ENCODE measurements around the gene GRID2IP. TPM values are rescaled to one million over a fixed set of nuclear protein-coding genes. Genes with fewer than 3 reads are reported as not detected.
"Not testable (repeated sequence)": the region's sequence is repeated elsewhere in the genome, so short reads cannot be mapped to it uniquely, and the experiment has no call there.

GRID2IP gene
- total and polyA plus RNA-seq, 7 donors: 0.23 to 0.39 TPM; not detected in 5

GRCh38 chr7:6577369-6578113, 26.3 kb upstream of the GRID2IP start, which contains the start of gene ZDHHC4:
ZDHHC4 (plus strand) TSS chr7:6577454; CDS start chr7:6580562, 3,108 bp downstream.
- H3K36me3 ChIP-seq: peaks cover 7 to 40% (median 23%) of the 10 kb centered on the region in 4 donors
- H3K27ac ChIP-seq: peak within 1 kb of the TSS; percentile 93 to 97 (median 95)
- intact Hi-C loops (cut with DNase I): loop anchor here (1.0 to 2.0 kb wide), 2 partner anchors 13 to 61 kb away; partner anchors contain the start of gene INTS15
- H3K4me1 ChIP-seq: peaks cover 0 to 11% (median 6%) of the 10 kb centered on the region in 4 donors
- peak within 1 kb of the TSS; percentile 67 to 77 (median 72) for H3K4me3 ChIP-seq
- TF ChIP-seq POLR2A (IDR thresholded peaks at IDR 0.05) (peak; percentile 93 to 94), CTCF (IDR thresholded peaks at IDR 0.05) (no peak), EP300 (IDR thresholded peaks at IDR 0.05) (peak in 1 of 4 donors; percentile 6), POLR2AphosphoS5 (IDR thresholded peaks at IDR 0.05) (peak; percentile 95 to 98 (median 96))
- H3K9me3 ChIP-seq: no peaks in the 10 kb centered on the region
- DNase-seq: peak; percentile 93
- no peaks in the 10 kb centered on the region for H3K27me3 ChIP-seq
- WGBS, 2 donors: 5 to 15% methylated on average over 51 of the region's 51 CpGs

GRCh38 chr7:6576867-6577368, 25.7 kb upstream of the GRID2IP start:
- Histone ChIP-seq H3K4me3 (peak overlapping the region; percentile 67 to 77 (median 72)), H3K27ac (peak overlapping the region; percentile 93 to 97 (median 95)), H3K36me3 (peaks cover under 1 to 34% (median 17%) of the 10 kb centered on the region in 4 donors), H3K4me1 (peaks cover 0 to 11% (median 6%) of the 10 kb centered on the region in 4 donors)
- not testable (repeated sequence) for DNase-seq, H3K9me3 ChIP-seq, H3K27me3 ChIP-seq
- intact Hi-C loops (cut with DNase I): loop anchor here (1.0 to 2.0 kb wide), 2 partner anchors 13 to 60 kb away; partner anchors contain the start of gene INTS15
- WGBS, 2 donors: 2 to 8% methylated on average over 14 of the region's 14 CpGs

DNA sequence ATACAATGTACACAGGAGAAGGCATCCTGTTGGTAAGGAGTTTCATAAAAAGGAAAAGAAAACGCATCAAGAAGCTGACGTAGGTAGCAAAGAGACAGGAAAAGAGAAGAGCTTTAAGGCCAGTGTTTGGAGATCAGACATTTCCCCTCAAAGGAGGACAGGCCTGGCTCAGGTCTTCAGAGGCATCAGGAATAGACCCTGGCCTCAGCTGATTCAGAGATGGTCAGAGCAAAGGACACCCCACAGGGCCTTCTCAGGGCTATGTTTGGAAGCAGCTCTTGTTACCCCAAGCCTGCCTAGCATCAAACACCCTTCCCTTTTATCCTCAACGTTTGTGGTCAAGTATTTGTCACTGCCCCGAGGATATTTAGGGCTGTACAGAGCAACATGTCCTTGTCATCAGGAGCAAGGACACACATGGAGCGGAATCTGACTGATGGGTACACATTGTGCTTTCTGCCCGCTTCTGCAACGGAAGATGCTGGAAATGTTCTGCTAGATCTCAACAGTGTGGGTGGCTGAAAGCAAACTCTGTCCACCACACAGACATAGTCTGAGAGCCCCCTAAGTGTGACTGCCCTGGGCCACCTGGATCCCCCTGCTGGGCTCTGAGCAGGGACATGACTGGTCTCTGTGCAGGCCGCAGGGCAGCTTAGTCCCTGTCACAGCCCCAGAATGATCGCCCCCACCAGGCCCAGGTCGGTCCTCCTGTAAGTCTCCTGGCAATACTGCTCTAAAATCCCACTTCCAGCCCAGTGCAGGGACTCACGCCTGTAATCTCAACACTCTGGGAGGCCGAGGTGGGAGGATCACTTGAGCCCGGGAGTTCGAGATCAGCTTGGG, 25.0 kb upstream of the GRID2IP start:
- Histone ChIP-seq H3K4me1 (peaks cover 0 to 11% (median 6%) of the 10 kb centered on the region in 4 donors), H3K4me3 (peak overlapping the region; percentile 67 to 77 (median 72)), H3K27ac (peak overlapping the region; percentile 93 to 97 (median 95))

DNA sequence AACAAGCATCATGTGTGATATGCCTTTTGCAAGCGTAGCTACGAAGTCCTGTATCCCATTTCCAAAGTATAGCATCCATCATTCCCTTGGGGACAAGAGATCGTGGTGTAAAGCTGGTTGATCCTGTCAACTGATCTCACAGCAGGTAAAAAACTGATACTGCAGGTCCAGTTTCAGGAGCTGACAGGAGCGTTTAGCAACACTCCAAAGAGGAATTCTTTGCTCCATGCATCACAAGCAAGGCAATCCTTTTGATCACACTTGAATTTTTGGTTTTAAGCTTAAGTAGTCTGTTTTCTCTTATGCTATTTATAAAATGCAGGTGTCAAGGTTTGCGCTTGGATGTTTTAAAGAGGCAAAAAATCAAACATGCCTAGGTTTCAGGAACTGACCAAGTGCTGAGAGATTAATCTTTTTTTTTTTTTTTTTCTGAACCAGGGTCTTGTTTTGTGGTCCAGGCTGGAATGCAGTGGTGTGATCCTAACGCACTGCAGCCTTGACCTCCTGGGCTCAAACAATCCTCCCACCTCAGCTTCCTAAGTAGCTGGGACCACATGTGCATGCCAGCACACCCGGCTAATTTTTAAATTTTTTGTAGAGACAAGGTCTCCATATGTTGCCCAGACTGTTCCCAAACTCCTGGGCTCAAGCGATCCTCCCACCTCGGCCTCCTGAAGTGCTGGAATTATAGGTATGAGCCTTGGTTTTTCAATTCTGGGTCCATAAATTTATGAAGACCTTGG, 24.2 kb upstream of the GRID2IP start:
- Histone ChIP-seq H3K9me3 (no peaks in the 10 kb centered on the region), H3K36me3 (peaks cover 0 to 19% (median 3%) of the 10 kb centered on the region in 4 donors), H3K27ac (no peak overlapping the region), H3K27me3 (no peaks in the 10 kb centered on the region), H3K4me1 (peaks cover 0 to 11% (median 6%) of the 10 kb centered on the region in 4 donors), H3K4me3 (no peak overlapping the region)
- WGBS, 2 donors: 85 to 87% methylated on average over 9 of the region's 9 CpGs
- TF ChIP-seq POLR2AphosphoS5 (IDR thresholded peaks at IDR 0.05) (no peak), POLR2A (IDR thresholded peaks at IDR 0.05) (no peak), CTCF (IDR thresholded peaks at IDR 0.05) (no peak), EP300 (IDR thresholded peaks at IDR 0.05) (no peak)
- DNase-seq: no peak
- intact Hi-C loops (cut with DNase I): loop anchor here (2.0 kb wide), 1 partner anchor 59 kb away; no protein-coding TSS in a partner anchor

More for the DNA sequence above, 25.0 kb upstream of the GRID2IP start:
- H3K36me3 ChIP-seq: peaks cover 0 to 27% (median 10%) of the 10 kb centered on the region in 4 donors
- H3K27me3 ChIP-seq: no peaks in the 10 kb centered on the region
- no peak for DNase-seq
- TF ChIP-seq POLR2AphosphoS5 (IDR thresholded peaks at IDR 0.05) (no peak), EP300 (IDR thresholded peaks at IDR 0.05) (no peak), CTCF (IDR thresholded peaks at IDR 0.05) (no peak), POLR2A (IDR thresholded peaks at IDR 0.05) (no peak)
- H3K9me3 ChIP-seq: no peaks in the 10 kb centered on the region
- 50 to 77% methylated on average over 14 of the region's 14 CpGs for WGBS, 2 donors
- intact Hi-C loops (cut with DNase I): loop anchor here (2.0 kb wide), 1 partner anchor 59 kb away; no protein-coding TSS in a partner anchor

Measured in sigmoid colon (tissue), 7 donors.